Brain microvascular endothelial cell (primary cell): Measurements from ENCODE around the gene ZNF492.
"Not testable (repeated sequence)": the region's sequence is repeated elsewhere in the genome, so short reads cannot be mapped to it uniquely, and the experiment has no call there.

Experiments used
- DNase-seq: peaks from one replicate; pipeline ENCODE4 v3.0.0-alpha.2; 2020
- H3K27ac ChIP-seq: fragments of 250-450 bp; sonication (Bioruptor Pico); 2 replicates; pipeline ENCODE4 v1.5.1; 2020; ENCODE audit warnings: mild to moderate bottlenecking, moderate library complexity
- H3K27me3 ChIP-seq: fragments of 250-450 bp; sonication (Bioruptor Pico); replicated peaks from 2 replicates; pipeline ENCODE4 v1.5.1; 2020; ENCODE audit warnings: mild to moderate bottlenecking
- H3K36me3 ChIP-seq: fragments of 250-450 bp; sonication (Bioruptor Pico); replicated peaks from 2 replicates; pipeline ENCODE4 v1.5.1; 2020; ENCODE audit warnings: mild to moderate bottlenecking
- H3K4me3 ChIP-seq: 2 replicates; pipeline ENCODE4 v1.5.1; 2011; ENCODE audit warnings: low read depth, mild to moderate bottlenecking, control low read depth, low read length, moderate library complexity
- in situ Hi-C: cut with HindIII; loops from 2 replicates; pipeline ENCODE4 v1.10.0; 2017; ENCODE audit warnings: low sequenced_read_pairs, low pct_ligation_motif_present
- TF ChIP-seq, protein P1 (sequence below): IDR thresholded peaks from 2 replicates; pipeline ENCODE4 v1.5.1; 2011; ENCODE audit warnings: low read depth, mild to moderate bottlenecking, moderate library complexity, low read length, control low read depth, inconsistent platforms; ENCODE audit errors: missing control alignments

ZNF492 gene

DNA sequence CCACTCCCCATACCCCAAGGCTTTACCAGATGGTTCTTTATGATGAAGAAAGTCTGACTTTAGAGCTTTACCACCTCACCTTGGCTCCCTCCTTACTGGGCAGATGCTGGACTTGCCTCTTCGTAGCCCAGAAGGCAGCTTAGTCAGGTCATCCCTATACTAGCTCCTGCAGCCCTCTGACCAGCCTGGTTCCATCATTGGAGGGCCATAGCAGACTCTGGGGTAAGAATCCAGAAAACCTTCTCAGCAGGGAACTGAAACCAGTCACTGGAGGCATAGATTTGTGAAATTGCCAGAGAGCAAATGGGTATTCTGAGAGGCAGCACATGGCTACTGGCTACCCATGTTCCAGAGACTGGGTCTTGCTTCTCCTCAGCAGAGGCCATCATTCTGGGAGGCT lies 21.8 kb upstream of the ZNF492 start:
- TF ChIP-seq, protein P1, sequence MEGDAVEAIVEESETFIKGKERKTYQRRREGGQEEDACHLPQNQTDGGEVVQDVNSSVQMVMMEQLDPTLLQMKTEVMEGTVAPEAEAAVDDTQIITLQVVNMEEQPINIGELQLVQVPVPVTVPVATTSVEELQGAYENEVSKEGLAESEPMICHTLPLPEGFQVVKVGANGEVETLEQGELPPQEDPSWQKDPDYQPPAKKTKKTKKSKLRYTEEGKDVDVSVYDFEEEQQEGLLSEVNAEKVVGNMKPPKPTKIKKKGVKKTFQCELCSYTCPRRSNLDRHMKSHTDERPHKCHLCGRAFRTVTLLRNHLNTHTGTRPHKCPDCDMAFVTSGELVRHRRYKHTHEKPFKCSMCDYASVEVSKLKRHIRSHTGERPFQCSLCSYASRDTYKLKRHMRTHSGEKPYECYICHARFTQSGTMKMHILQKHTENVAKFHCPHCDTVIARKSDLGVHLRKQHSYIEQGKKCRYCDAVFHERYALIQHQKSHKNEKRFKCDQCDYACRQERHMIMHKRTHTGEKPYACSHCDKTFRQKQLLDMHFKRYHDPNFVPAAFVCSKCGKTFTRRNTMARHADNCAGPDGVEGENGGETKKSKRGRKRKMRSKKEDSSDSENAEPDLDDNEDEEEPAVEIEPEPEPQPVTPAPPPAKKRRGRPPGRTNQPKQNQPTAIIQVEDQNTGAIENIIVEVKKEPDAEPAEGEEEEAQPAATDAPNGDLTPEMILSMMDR: no peak
- in situ Hi-C loops: no loop called here
- DNase-seq: no peak

DNA sequence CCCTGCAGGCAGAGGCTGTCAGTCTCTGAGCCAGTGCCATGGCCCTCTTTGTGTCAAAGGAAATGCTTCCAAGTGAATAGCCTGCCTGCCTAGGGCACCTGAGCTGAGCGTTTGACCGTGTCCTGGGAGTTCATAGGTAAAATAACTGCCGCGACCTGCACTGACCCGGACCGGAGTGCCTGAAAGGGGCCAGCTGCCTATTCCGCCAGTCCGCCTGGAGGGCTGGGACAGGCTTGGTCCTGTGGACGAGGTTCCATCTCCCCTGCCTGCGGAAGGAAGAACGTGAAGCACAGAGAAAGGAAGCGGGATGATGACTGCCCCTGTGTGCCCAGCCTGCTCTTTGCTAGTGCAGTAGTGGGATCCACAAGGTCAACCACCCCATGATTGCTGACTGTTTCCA lies 17.5 kb upstream of the ZNF492 start:
- in situ Hi-C loops: no loop called here
- TF ChIP-seq, protein P1: no peak
- Histone ChIP-seq H3K4me3 (no peak overlapping the region), H3K27ac (no peak overlapping the region), H3K27me3 (no peaks in the 10 kb centered on the region), H3K36me3 (no peaks in the 10 kb centered on the region)
- DNase-seq: no peak

More for the DNA sequence above, 21.8 kb upstream of the ZNF492 start:
- Histone ChIP-seq H3K27ac (no peak overlapping the region), H3K36me3 (no peaks in the 10 kb centered on the region), H3K27me3 (no peaks in the 10 kb centered on the region), H3K4me3 (no peak overlapping the region)

DNA sequence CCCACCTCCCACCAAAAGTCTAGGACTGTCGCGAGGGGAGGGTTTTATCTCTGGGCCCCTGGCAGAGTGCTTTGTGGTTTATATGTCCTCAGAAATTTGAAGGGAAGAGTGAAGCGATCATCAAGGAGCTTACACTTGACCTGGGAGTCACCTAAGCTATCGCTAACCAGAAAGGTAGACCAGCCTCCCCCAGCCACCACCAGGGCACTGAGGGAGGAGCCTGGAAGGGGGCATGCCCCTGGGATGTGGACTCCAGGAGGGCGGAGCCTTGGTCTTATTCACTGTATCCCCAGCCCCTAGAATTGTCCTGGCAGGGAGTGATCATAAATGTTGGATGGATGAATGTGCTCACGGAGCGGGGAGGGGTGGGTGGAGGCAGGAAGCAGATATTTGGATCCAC lies 16.9 kb upstream of the ZNF492 start:
- DNase-seq, H3K27ac ChIP-seq, H3K4me3 ChIP-seq, in situ Hi-C loops, H3K36me3 ChIP-seq, H3K27me3 ChIP-seq: not testable (repeated sequence)

GRCh38 chr19:22617614-22618320 lies 16.4 kb upstream of the ZNF492 start:
- Histone ChIP-seq H3K4me3 (no peak overlapping the region), H3K36me3 (no peaks in the 10 kb centered on the region), H3K27me3 (no peaks in the 10 kb centered on the region), H3K27ac (no peak overlapping the region)
- in situ Hi-C loops: no loop called here
- DNase-seq: no peak
- TF ChIP-seq, protein P1: no peak

DNA sequence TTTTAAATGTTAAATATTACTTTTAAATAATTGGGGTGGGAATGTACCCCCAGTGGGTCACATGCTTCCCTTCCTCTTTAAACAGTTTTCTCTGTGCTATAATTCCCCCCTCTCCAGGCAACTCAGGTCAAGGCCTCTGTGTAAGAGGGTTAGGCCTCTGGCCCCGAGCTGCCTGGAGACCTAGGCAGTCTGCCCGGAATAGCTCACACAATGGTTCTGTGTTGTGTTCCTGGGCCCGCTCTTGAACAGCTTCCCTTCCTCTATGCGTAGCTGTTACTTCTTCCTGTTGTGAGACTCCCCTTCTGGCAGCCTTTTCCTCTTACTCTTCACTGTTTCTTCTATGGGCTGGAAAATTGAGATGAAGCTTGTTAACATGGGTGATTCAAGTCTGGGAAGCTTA lies 14.8 kb upstream of the ZNF492 start:
- in situ Hi-C loops: no loop called here

DNA sequence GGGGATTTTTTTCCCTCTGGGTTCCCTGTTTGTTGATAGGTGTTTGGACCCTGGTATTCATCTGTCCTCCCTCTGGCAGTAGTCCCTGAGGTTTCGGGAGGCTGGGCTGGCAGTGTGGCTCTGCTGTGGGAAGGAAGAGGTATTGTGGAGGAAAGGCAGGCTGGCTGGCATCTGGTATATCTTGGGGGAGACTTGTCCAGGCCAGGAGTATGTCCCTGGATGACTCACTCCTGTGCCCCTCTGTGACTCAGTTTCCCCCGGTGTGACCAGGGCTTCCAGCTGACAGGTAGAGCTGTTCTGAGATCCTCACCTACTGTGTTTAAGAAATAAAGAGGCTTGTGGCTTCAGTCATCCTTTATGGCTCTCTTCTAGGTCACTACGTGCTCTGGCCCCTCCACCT lies 14.2 kb upstream of the ZNF492 start:
- H3K4me3 ChIP-seq: no peak overlapping the region
- no peaks in the 10 kb centered on the region for H3K27me3 ChIP-seq
- DNase-seq: no peak
- H3K36me3 ChIP-seq: no peaks in the 10 kb centered on the region
- no peak overlapping the region for H3K27ac ChIP-seq
- TF ChIP-seq, protein P1: no peak
- in situ Hi-C loops: no loop called here

More for the DNA sequence above, 14.8 kb upstream of the ZNF492 start:
- Histone ChIP-seq H3K27ac (no peak overlapping the region), H3K27me3 (no peaks in the 10 kb centered on the region), H3K36me3 (no peaks in the 10 kb centered on the region), H3K4me3 (no peak overlapping the region)
- no peak for DNase-seq
- TF ChIP-seq, protein P1: no peak
